RWPE2 (cell line): ENCODE results near the gene FCER1G.
"Not testable (repeated sequence)": the region's sequence is repeated elsewhere in the genome, so short reads cannot be mapped to it uniquely, and the experiment has no call there.

Source experiments
- ATAC-seq: fragments of 200-7000 bp; cut with Tn5 transposase; 3 replicates; pipeline ENCODE4 v1.9.1; 2021; ENCODE audit warnings: low read depth
- DNase-seq: peaks from one replicate; pipeline ENCODE4 v3.0.0-alpha.2; 2020; ENCODE audit warnings: low spot score
- H3K27ac ChIP-seq: fragments of 450-650 bp; 2 replicates; pipeline ENCODE4 v1.5.1; 2017; ENCODE audit warnings: mild to moderate bottlenecking; ENCODE audit not compliant: poor library complexity, severe bottlenecking
- H3K27me3 ChIP-seq: fragments of 250-450 bp; sonication (Bioruptor Pico); 2 replicates; pipeline ENCODE4 v1.5.1; 2021; ENCODE audit warnings: mild to moderate bottlenecking, moderate library complexity; ENCODE audit not compliant: insufficient read depth, poor library complexity, severe bottlenecking
- H3K36me3 ChIP-seq: fragments of 250-450 bp; sonication (Bioruptor Pico); 2 replicates; pipeline ENCODE4 v1.5.1; 2020; ENCODE audit warnings: low read depth, mild to moderate bottlenecking, moderate library complexity
- H3K4me1 ChIP-seq: fragments of 250-450 bp; sonication (Bioruptor Pico); 2 replicates; pipeline ENCODE4 v1.5.1; 2021; ENCODE audit warnings: mild to moderate bottlenecking, moderate library complexity; ENCODE audit not compliant: insufficient read depth, poor library complexity, severe bottlenecking
- H3K4me3 ChIP-seq: fragments of 250-450 bp; sonication (Bioruptor Pico); 2 replicates; pipeline ENCODE4 v1.5.1; 2021; ENCODE audit warnings: mild to moderate bottlenecking, moderate library complexity; ENCODE audit not compliant: severe bottlenecking
- H3K9me3 ChIP-seq: fragments of 250-450 bp; sonication (Bioruptor Pico); 2 replicates; pipeline ENCODE4 v1.5.1; 2021; ENCODE audit warnings: mild to moderate bottlenecking, moderate library complexity; ENCODE audit not compliant: severe bottlenecking
- TF ChIP-seq, protein P1 (sequence below): fragments of 450-650 bp; IDR thresholded peaks from one replicate; pipeline ENCODE4 v1.5.1; 2017; ENCODE audit warnings: mild to moderate bottlenecking, moderate library complexity; ENCODE audit not compliant: poor library complexity, severe bottlenecking

Gene FCER1G

DNA sequence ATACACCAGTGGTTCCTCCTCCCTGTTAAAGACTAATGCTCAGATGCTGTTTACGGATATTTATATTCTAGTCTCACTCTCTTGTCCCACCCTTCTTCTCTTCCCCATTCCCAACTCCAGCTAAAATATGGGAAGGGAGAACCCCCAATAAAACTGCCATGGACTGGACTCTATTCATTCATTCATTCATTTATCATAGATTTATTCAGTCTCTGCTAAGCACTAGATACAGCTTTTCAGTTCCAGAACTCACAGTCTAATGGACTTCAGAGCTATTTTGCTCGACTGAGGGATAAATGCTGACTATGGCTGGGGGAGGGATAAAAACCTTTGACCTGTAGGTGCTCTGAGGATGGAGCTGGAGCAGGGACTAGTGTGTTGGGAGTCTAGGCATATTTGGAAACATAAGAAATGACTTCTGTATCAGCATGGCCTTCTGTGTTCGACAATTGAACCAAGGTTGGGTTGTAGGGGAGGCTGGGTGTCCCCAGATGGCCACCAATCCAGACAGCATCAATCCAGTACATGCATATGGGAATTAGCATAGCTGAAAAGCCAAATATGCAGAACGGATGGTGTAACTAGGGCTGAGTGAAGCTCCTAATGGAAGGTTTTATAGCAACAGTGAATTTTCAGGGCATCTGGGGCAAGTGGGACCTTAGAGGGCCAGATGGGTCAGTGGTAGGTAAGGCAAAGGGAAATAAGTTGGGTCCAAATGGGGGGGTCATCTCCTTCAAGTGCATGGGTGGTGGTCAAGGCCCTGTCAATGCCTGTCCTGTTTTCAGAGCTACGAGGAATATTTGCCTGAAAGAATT is 4.2 kb downstream of the FCER1G start:
- Histone ChIP-seq H3K4me1 (no peaks in the 10 kb centered on the region), H3K9me3 (no peaks in the 10 kb centered on the region), H3K27ac (no peak overlapping the region), H3K36me3 (peaks cover 4% of the 10 kb centered on the region; the same call in 1 of the 2 replicates), H3K27me3 (no peaks in the 10 kb centered on the region), H3K4me3 (no peak overlapping the region)
- no peak for DNase-seq
- TF ChIP-seq, protein P1, sequence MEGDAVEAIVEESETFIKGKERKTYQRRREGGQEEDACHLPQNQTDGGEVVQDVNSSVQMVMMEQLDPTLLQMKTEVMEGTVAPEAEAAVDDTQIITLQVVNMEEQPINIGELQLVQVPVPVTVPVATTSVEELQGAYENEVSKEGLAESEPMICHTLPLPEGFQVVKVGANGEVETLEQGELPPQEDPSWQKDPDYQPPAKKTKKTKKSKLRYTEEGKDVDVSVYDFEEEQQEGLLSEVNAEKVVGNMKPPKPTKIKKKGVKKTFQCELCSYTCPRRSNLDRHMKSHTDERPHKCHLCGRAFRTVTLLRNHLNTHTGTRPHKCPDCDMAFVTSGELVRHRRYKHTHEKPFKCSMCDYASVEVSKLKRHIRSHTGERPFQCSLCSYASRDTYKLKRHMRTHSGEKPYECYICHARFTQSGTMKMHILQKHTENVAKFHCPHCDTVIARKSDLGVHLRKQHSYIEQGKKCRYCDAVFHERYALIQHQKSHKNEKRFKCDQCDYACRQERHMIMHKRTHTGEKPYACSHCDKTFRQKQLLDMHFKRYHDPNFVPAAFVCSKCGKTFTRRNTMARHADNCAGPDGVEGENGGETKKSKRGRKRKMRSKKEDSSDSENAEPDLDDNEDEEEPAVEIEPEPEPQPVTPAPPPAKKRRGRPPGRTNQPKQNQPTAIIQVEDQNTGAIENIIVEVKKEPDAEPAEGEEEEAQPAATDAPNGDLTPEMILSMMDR = no peak
- no peak for ATAC-seq

DNA sequence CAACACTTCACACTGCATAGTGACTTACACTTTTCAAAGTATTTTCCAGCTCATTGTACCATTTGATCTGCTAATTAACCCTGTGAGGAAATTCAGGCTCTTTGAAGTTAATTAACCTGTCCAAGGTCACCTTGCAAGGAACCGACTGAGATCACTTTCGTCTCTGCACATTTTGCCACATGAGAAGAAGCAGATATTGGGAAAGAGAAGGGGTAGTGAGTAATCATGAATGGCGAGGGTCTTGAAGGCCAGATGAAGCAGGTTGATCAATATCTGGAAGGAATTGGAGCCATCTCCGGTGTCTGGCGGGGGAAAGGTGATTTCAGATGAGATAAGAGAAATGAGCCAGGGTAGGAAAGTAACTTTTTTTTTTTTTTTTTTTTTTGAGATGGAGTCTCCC is 4.9 kb downstream of the FCER1G start:
- TF ChIP-seq, protein P1 = no peak
- no peak overlapping the region for H3K4me3 ChIP-seq
- no peak overlapping the region for H3K27ac ChIP-seq
- DNase-seq = no peak
- no peaks in the 10 kb centered on the region for H3K27me3 ChIP-seq
- no peaks in the 10 kb centered on the region for H3K36me3 ChIP-seq
- H3K4me1 ChIP-seq = no peaks in the 10 kb centered on the region
- H3K9me3 ChIP-seq = no peaks in the 10 kb centered on the region
- no peak for ATAC-seq

DNA sequence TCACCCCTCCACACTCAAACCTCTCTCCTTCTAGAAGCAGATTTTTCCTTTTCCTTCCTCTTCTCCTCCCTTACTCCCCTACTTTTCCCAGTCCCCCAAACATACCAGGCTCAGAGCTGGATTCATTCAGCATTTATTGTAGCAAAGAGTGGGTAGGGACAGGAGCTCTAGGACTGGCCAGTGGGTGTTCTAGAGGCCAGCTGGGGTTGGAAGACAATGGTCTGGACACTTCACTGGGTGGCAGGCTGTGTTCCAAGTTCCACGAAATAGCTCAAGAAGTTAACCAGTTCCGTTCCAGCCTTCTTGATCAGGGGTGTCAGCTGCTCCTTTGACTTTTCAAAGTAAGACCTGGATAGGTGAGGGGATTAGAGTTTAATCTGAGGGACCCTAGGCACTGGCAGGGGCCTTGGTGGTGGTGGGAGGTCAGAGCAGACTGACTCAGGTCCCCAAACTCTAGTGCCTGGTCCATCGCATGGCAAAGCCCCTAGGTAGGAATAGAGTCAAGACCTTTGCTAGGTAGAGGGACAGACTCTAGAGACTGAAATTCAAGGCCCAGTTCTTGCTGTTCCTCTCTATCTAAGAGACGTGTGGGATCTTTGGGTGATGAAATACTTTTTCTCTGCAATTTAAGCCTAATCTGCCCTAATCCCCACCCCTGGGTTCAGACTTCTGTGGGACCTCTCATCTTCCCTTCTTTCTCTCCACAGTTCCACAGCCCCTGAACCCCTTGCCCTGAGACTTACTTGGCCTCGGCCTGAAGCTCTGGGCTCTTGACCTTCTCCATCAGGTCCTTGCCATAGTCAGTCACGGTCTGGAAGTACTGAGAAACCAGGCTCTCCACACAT is 7.3 kb downstream of the FCER1G start:
- Histone ChIP-seq H3K4me1 (peaks cover 9% of the 10 kb centered on the region), H3K9me3 (no peaks in the 10 kb centered on the region), H3K27me3 (no peaks in the 10 kb centered on the region), H3K27ac (no peak overlapping the region), H3K4me3 (no peak overlapping the region), H3K36me3 (no peaks in the 10 kb centered on the region)
- TF ChIP-seq, protein P1 = no peak
- no peak for ATAC-seq
- DNase-seq = no peak

DNA sequence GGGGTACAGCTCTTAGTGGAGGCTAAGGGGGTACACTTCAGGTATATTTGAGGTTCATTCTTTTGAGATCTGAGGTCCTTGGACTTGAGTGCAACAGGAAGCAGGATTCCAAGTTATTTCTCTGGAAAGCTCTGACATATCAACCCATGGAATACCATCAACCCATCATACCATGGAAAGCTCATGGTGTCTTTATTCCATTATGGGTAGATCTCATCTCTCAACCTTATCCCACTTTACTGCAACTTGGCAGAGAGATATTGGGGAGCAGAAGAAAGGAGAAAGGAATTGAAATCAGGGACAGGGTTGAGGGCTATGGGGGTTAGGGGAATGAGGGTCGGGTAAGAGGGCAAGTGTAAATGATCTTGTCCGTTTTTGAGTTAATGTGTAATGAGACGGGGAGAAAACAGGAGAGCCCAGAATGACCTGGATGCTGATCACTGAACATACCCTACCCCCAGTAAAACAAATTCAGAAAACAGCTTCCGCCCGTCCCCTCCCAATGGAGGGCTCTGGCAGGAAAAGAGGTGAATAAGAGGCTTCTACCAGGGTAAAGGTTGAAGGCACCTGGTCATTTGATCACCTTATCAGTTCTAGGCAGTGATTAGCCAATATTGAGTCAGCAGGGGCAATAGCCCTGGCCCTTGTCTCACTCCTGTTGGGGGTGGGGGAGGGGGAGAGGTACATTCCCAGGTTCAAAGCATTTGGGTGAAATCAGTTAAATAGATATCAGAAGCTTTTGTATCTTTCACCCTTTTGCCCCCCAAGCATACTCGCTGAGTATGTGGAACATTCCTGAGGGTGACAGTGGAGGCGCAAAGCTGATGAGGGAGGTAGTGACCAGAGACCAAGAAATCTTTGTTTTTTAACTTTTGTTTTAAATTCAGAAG is 9.0 kb downstream of the FCER1G start:
- Histone ChIP-seq H3K36me3 (peaks cover 11% of the 10 kb centered on the region), H3K27me3 (no peaks in the 10 kb centered on the region), H3K27ac (no peak overlapping the region), H3K9me3 (no peaks in the 10 kb centered on the region), H3K4me3 (no peak overlapping the region), H3K4me1 (peaks cover 13% of the 10 kb centered on the region)
- DNase-seq = no peak
- no peak for ATAC-seq
- TF ChIP-seq, protein P1 = no peak

DNA sequence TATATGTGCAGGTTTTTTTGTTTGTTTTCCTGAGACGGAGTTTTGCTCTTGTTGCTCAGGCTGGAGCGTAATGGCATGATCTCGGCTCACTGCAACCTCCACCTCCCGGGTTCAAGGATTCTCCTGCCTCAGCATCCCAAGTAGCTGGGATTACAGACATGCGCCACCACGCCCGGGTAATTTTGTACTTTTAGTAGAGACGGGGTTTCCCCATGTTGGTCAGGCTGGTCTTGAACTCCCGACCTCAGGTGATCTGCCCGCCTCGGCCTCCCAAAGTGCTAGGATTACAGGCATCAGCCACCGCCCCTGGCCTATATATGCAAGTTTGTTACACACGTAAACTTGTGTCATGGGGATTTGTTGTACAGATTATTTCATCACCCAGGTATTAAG is 9.6 kb downstream of the FCER1G start:
- not testable (repeated sequence) for DNase-seq, H3K9me3 ChIP-seq, H3K4me3 ChIP-seq, H3K27ac ChIP-seq, H3K27me3 ChIP-seq, ATAC-seq
- peaks cover 14% of the 10 kb centered on the region for H3K36me3 ChIP-seq
- peaks cover 13% of the 10 kb centered on the region for H3K4me1 ChIP-seq
